ENCODE results near the gene CTTNBP2NL.
"Not testable (repeated sequence)": the region's sequence is repeated elsewhere in the genome, so short reads cannot be mapped to it uniquely, and the experiment has no call there.

The CTTNBP2NL gene

GRCh38 chr1:112465122-112465521, 69.1 kb downstream of the CTTNBP2NL start:
- Histone ChIP-seq H3K4me3 (ENCODE audit: low read depth, low read length) (no peak overlapping the region), H3K9me3 (ENCODE audit: control insufficient read depth, insufficient read depth, low read depth, low read length) (no peaks in the 10 kb centered on the region), H3K27ac (ENCODE audit: low read depth, low read length) (no peak overlapping the region)

GRCh38 chr1:112466078-112466660, 70.2 kb downstream of the CTTNBP2NL start:
- Histone ChIP-seq H3K9ac (ENCODE audit: low read length) (peak overlapping the region; percentile 35), H3K27ac (ENCODE audit: low read depth, low read length) (no peak overlapping the region)

More at GRCh38 chr1:112465122-112465521, 69.1 kb downstream of the CTTNBP2NL start:
- Histone ChIP-seq H3K36me3 (ENCODE audit: control insufficient read depth, insufficient read depth, low read length) (no peaks in the 10 kb centered on the region), H3K9ac (ENCODE audit: low read length) (no peak overlapping the region), H3K4me1 (ENCODE audit: control insufficient read depth, insufficient read depth, low read length) (peaks cover 40% of the 10 kb centered on the region), H3K27me3 (ENCODE audit: control insufficient read depth, insufficient read depth, low read length) (peaks cover 11% of the 10 kb centered on the region)

GRCh38 chr1:112470324-112470723, 74.3 kb downstream of the CTTNBP2NL start:
- not testable (repeated sequence) for H3K9me3 ChIP-seq (ENCODE audit: control insufficient read depth, insufficient read depth, low read depth, low read length); H3K36me3 ChIP-seq (ENCODE audit: control insufficient read depth, insufficient read depth, low read length); H3K9ac ChIP-seq (ENCODE audit: low read length); H3K27ac ChIP-seq (ENCODE audit: low read depth, low read length); H3K4me1 ChIP-seq (ENCODE audit: control insufficient read depth, insufficient read depth, low read length); H3K4me3 ChIP-seq (ENCODE audit: low read depth, low read length)
- peaks cover 10% of the 10 kb centered on the region for H3K27me3 ChIP-seq (ENCODE audit: control insufficient read depth, insufficient read depth, low read length)

More at GRCh38 chr1:112466078-112466660, 70.2 kb downstream of the CTTNBP2NL start:
- peaks cover 34% of the 10 kb centered on the region for H3K4me1 ChIP-seq (ENCODE audit: control insufficient read depth, insufficient read depth, low read length)
- peak overlapping the region; percentile 37 for H3K4me3 ChIP-seq (ENCODE audit: low read depth, low read length)
- H3K27me3 ChIP-seq (ENCODE audit: control insufficient read depth, insufficient read depth, low read length), result peaks cover 11% of the 10 kb centered on the region
- H3K9me3 ChIP-seq (ENCODE audit: control insufficient read depth, insufficient read depth, low read depth, low read length), result no peaks in the 10 kb centered on the region
- H3K36me3 ChIP-seq (ENCODE audit: control insufficient read depth, insufficient read depth, low read length), result no peaks in the 10 kb centered on the region

- H3K4me1 ChIP-seq (ENCODE audit: control insufficient read depth, insufficient read depth, low read length), result peaks cover 3% of the 10 kb centered on the region
- H3K9me3 ChIP-seq (ENCODE audit: control insufficient read depth, insufficient read depth, low read depth, low read length), result 0 out of 2 replicates have a peak, but pooled peaks cover 3% of the 10 kb centered on the region
- H3K9ac ChIP-seq (ENCODE audit: low read length), result no peak overlapping the region
Observed at GRCh38 chr1:112470966-112471365, 75.0 kb downstream of the CTTNBP2NL start.

GRCh38 chr1:112472142-112472541, 76.1 kb downstream of the CTTNBP2NL start:
- Histone ChIP-seq H3K4me1 (ENCODE audit: control insufficient read depth, insufficient read depth, low read length) (no peaks in the 10 kb centered on the region), H3K4me3 (ENCODE audit: low read depth, low read length) (no peak overlapping the region), H3K9ac (ENCODE audit: low read length) (no peak overlapping the region), H3K9me3 (ENCODE audit: control insufficient read depth, insufficient read depth, low read depth, low read length) (peaks cover 7% of the 10 kb centered on the region; the same call in 1 of the 2 replicates), H3K36me3 (ENCODE audit: control insufficient read depth, insufficient read depth, low read length) (no peaks in the 10 kb centered on the region), H3K27me3 (ENCODE audit: control insufficient read depth, insufficient read depth, low read length) (peaks cover 1% of the 10 kb centered on the region; the same call in 1 of the 2 replicates), H3K27ac (ENCODE audit: low read depth, low read length) (no peak overlapping the region)

More at GRCh38 chr1:112470966-112471365, 75.0 kb downstream of the CTTNBP2NL start:
- H3K27me3 ChIP-seq (ENCODE audit: control insufficient read depth, insufficient read depth, low read length), result peaks cover 4% of the 10 kb centered on the region
- H3K36me3 ChIP-seq (ENCODE audit: control insufficient read depth, insufficient read depth, low read length), result no peaks in the 10 kb centered on the region
- no peak overlapping the region for H3K4me3 ChIP-seq (ENCODE audit: low read depth, low read length)
- no peak overlapping the region for H3K27ac ChIP-seq (ENCODE audit: low read depth, low read length)

GRCh38 chr1:112477550-112477949, 81.5 kb downstream of the CTTNBP2NL start:
- no peak overlapping the region for H3K9ac ChIP-seq (ENCODE audit: low read length)
- peaks cover 17% of the 10 kb centered on the region for H3K9me3 ChIP-seq (ENCODE audit: control insufficient read depth, insufficient read depth, low read depth, low read length)
- H3K27ac ChIP-seq (ENCODE audit: low read depth, low read length), result no peak overlapping the region
- no peaks in the 10 kb centered on the region for H3K4me1 ChIP-seq (ENCODE audit: control insufficient read depth, insufficient read depth, low read length)
- no peaks in the 10 kb centered on the region for H3K36me3 ChIP-seq (ENCODE audit: control insufficient read depth, insufficient read depth, low read length)
- no peaks in the 10 kb centered on the region for H3K27me3 ChIP-seq (ENCODE audit: control insufficient read depth, insufficient read depth, low read length)
- H3K4me3 ChIP-seq (ENCODE audit: low read depth, low read length), result no peak overlapping the region

- Histone ChIP-seq H3K4me1 (ENCODE audit: control insufficient read depth, insufficient read depth, low read length) (no peaks in the 10 kb centered on the region), H3K9me3 (ENCODE audit: control insufficient read depth, insufficient read depth, low read depth, low read length) (peaks cover 17% of the 10 kb centered on the region), H3K4me3 (ENCODE audit: low read depth, low read length) (no peak overlapping the region), H3K36me3 (ENCODE audit: control insufficient read depth, insufficient read depth, low read length) (no peaks in the 10 kb centered on the region), H3K9ac (ENCODE audit: low read length) (no peak overlapping the region), H3K27me3 (ENCODE audit: control insufficient read depth, insufficient read depth, low read length) (no peaks in the 10 kb centered on the region), H3K27ac (ENCODE audit: low read depth, low read length) (no peak overlapping the region)
Observed at GRCh38 chr1:112478314-112478713, 82.3 kb downstream of the CTTNBP2NL start.

GRCh38 chr1:112486063-112486462, 90.0 kb downstream of the CTTNBP2NL start:
- not testable (repeated sequence) for H3K27me3 ChIP-seq (ENCODE audit: control insufficient read depth, insufficient read depth, low read length)

GRCh38 chr1:112487686-112488085, 91.7 kb downstream of the CTTNBP2NL start:
- H3K9me3 ChIP-seq (ENCODE audit: control insufficient read depth, insufficient read depth, low read depth, low read length); H3K27me3 ChIP-seq (ENCODE audit: control insufficient read depth, insufficient read depth, low read length); H3K36me3 ChIP-seq (ENCODE audit: control insufficient read depth, insufficient read depth, low read length); H3K4me3 ChIP-seq (ENCODE audit: low read depth, low read length); H3K9ac ChIP-seq (ENCODE audit: low read length); H3K27ac ChIP-seq (ENCODE audit: low read depth, low read length); H3K4me1 ChIP-seq (ENCODE audit: control insufficient read depth, insufficient read depth, low read length): not testable (repeated sequence)

More at GRCh38 chr1:112486063-112486462, 90.0 kb downstream of the CTTNBP2NL start:
- not testable (repeated sequence) for H3K36me3 ChIP-seq (ENCODE audit: control insufficient read depth, insufficient read depth, low read length); H3K4me3 ChIP-seq (ENCODE audit: low read depth, low read length); H3K4me1 ChIP-seq (ENCODE audit: control insufficient read depth, insufficient read depth, low read length); H3K27ac ChIP-seq (ENCODE audit: low read depth, low read length); H3K9me3 ChIP-seq (ENCODE audit: control insufficient read depth, insufficient read depth, low read depth, low read length); H3K9ac ChIP-seq (ENCODE audit: low read length)

- Histone ChIP-seq H3K27me3 (ENCODE audit: control insufficient read depth, insufficient read depth, low read length) (no peaks in the 10 kb centered on the region), H3K36me3 (ENCODE audit: control insufficient read depth, insufficient read depth, low read length) (no peaks in the 10 kb centered on the region), H3K9ac (ENCODE audit: low read length) (no peak overlapping the region), H3K9me3 (ENCODE audit: control insufficient read depth, insufficient read depth, low read depth, low read length) (no peaks in the 10 kb centered on the region), H3K4me3 (ENCODE audit: low read depth, low read length) (no peak overlapping the region), H3K4me1 (ENCODE audit: control insufficient read depth, insufficient read depth, low read length) (no peaks in the 10 kb centered on the region), H3K27ac (ENCODE audit: low read depth, low read length) (no peak overlapping the region)
Observed at GRCh38 chr1:112488141-112488540, 92.1 kb downstream of the CTTNBP2NL start.

GRCh38 chr1:112492076-112492475, 96.1 kb downstream of the CTTNBP2NL start:
- H3K9ac ChIP-seq (ENCODE audit: low read length), result no peak overlapping the region
- H3K27ac ChIP-seq (ENCODE audit: low read depth, low read length), result no peak overlapping the region
- H3K4me1 ChIP-seq (ENCODE audit: control insufficient read depth, insufficient read depth, low read length), result no peaks in the 10 kb centered on the region
- H3K36me3 ChIP-seq (ENCODE audit: control insufficient read depth, insufficient read depth, low read length), result no peaks in the 10 kb centered on the region
- H3K27me3 ChIP-seq (ENCODE audit: control insufficient read depth, insufficient read depth, low read length), result peaks cover 6% of the 10 kb centered on the region; the same call in 1 of the 2 replicates
- H3K4me3 ChIP-seq (ENCODE audit: low read depth, low read length), result no peak overlapping the region
- H3K9me3 ChIP-seq (ENCODE audit: control insufficient read depth, insufficient read depth, low read depth, low read length), result no peaks in the 10 kb centered on the region

Data from HUES6 (cell line).